Gastrocnemius medialis (tissue), 4 donors: ENCODE measurements around the gene PARD3B.

Experiments
- CTCF ChIP-seq, 5 experiments: fragments of 450-650 bp in 3 of 5; fragments of 200-600 bp in 2 of 5; sonication (generic) in 2 of 5; IDR thresholded peaks in 4 of 5; conservative IDR thresholded peaks in 1 of 5; 1 replicate in 4 of 5; 2 replicates in 1 of 5; pipeline ENCODE4 v1.5.1; 2016 to 2019; ENCODE audit warnings: antibody characterized with exemption in 5 of 5, mild to moderate bottlenecking in 3 of 5, moderate library complexity in 3 of 5
- POLR2A ChIP-seq, 2 donors: fragments of 450-650 bp; IDR thresholded peaks; one replicate each; pipeline ENCODE4 v1.6.1; 2017; ENCODE audit warnings: antibody characterized with exemption in 2 of 2, mild to moderate bottlenecking in 2 of 2, moderate library complexity in 2 of 2

- TF ChIP-seq CTCF (IDR thresholded peaks at IDR 0.05 in 4 of 5, conservative IDR thresholded peaks at IDR 0.05 in 1 of 5) (no peak), POLR2A (IDR thresholded peaks at IDR 0.05) (no peak)
Measured at GRCh38 chr2:204643326-204643725, 98.1 kb downstream of the PARD3B start.
